T-cell (primary cell): ENCODE measurements around the gene EPHA6. TPM values are rescaled to one million over a fixed set of nuclear protein-coding genes. Genes with fewer than 3 reads are reported as not detected.
"Not testable (repeated sequence)": the region's sequence is repeated elsewhere in the genome, so short reads cannot be mapped to it uniquely, and the experiment has no call there.

Source experiments
- ATAC-seq, 4 experiments: fragments of 200-7000 bp in 3 of 4; fragments of 150-1000 bp in 1 of 4; cut with Tn5 transposase; replicated peaks in 1 of 4; 1 replicate in 3 of 4; 2 replicates in 1 of 4; pipeline ENCODE4 v1.10.0; 2021; ENCODE audit warnings: moderate library complexity in 3 of 4, mild to moderate bottlenecking in 2 of 4, moderate number of reproducible peaks in 1 of 4
- CTCF ChIA-PET, 2 donors: fragments of 300-600 bp; sonication (Branson Sonifier 250); formaldehyde crosslinking; loops; one replicate each; lab custom pipeline; 2022; ENCODE audit warnings: antibody characterized with exemption in 2 of 2; lab: Charles Lee
- POLR2A ChIA-PET, 2 donors: fragments of 300-600 bp; sonication (Branson Sonifier 250); formaldehyde crosslinking; loops; one replicate each; lab custom pipeline; 2022; ENCODE audit warnings: antibody characterized with exemption in 2 of 2; lab: Charles Lee
- DNase-seq, 35 experiments: peaks; one replicate each; pipeline versions ENCODE4 v3.0.0 to v3.0.0-alpha.2; 2013 to 2023
- H3K27ac ChIP-seq: one replicate; pipeline ENCODE4 v1.5.1; 2013; ENCODE audit warnings: low read length
- H3K27me3 ChIP-seq, 2 experiments: replicated peaks in 1 of 2; 1 replicate in 1 of 2; 2 replicates in 1 of 2; pipeline versions ENCODE4 v1.6.1 to v1.7.0; 2013; ENCODE audit warnings: low read length in 1 of 2, mixed read lengths in 1 of 2; ENCODE audit not compliant: control insufficient read depth in 2 of 2, insufficient read depth in 2 of 2; ENCODE audit errors: extremely low read depth in 1 of 2
- H3K36me3 ChIP-seq, 2 donors: 1 replicate in 1 of 2; 2 replicates in 1 of 2; pipeline versions ENCODE4 v1.6.1 to v1.7.0; 2013; ENCODE audit warnings: low read length in 1 of 2; ENCODE audit not compliant: control insufficient read depth in 2 of 2, insufficient read depth in 1 of 2; ENCODE audit errors: extremely low read depth in 1 of 2
- H3K4me1 ChIP-seq, 2 experiments: 1 replicate in 1 of 2; 2 replicates in 1 of 2; pipeline versions ENCODE4 v1.6.1 to v1.7.0; 2013; ENCODE audit warnings: low read length in 2 of 2, mixed read lengths in 1 of 2; ENCODE audit not compliant: insufficient read depth in 2 of 2, control insufficient read depth in 1 of 2; ENCODE audit errors: extremely low read depth in 1 of 2
- H3K4me3 ChIP-seq, 2 donors: 1 replicate in 1 of 2; 2 replicates in 1 of 2; pipeline versions ENCODE4 v1.5.1 to v1.7.0; 2013; ENCODE audit warnings: mild to moderate bottlenecking in 2 of 2, low read length in 1 of 2, moderate library complexity in 1 of 2; ENCODE audit not compliant: control insufficient read depth in 1 of 2; ENCODE audit errors: extremely low read depth in 1 of 2
- H3K9me3 ChIP-seq: 2 replicates; pipeline ENCODE4 v1.7.0; 2013
- H3K27ac Mint-ChIP-seq, 2 donors: one replicate each; pipeline ENCODE4 v1.8.0; 2020 to 2021; ENCODE audit warnings: mild to moderate bottlenecking in 2 of 2, mixed read lengths in 2 of 2
- H3K27me3 Mint-ChIP-seq, 2 donors: one replicate each; pipeline ENCODE4 v1.8.0; 2021 to 2022; ENCODE audit warnings: mixed read lengths in 2 of 2
- H3K36me3 Mint-ChIP-seq: one replicate; pipeline ENCODE4 v1.8.0; 2021; ENCODE audit warnings: mixed read lengths
- H3K4me1 Mint-ChIP-seq, 3 donors: one replicate each; pipeline ENCODE4 v1.8.0; 2020 to 2022; ENCODE audit warnings: mixed read lengths in 3 of 3, mild to moderate bottlenecking in 1 of 3
- H3K4me3 Mint-ChIP-seq, 3 donors: one replicate each; pipeline ENCODE4 v1.8.0; 2020 to 2022; ENCODE audit warnings: mild to moderate bottlenecking in 3 of 3, mixed read lengths in 3 of 3, moderate library complexity in 3 of 3
- H3K9me3 Mint-ChIP-seq, 3 donors: one replicate each; pipeline ENCODE4 v1.8.0; 2020 to 2022; ENCODE audit warnings: mixed read lengths in 3 of 3
- WGBS: methylation state at CpG from one replicate; pipeline ENCODE4 v1.1.5; 2013; ENCODE audit warnings: missing lambda C conversion rate; ENCODE audit not compliant: insufficient coverage; 5-methylcytosine and 5-hydroxymethylcytosine counted together
- total RNA-seq, 35 experiments: library from RNA in 6 of 35; stranded (reverse) in 6 of 35; fragments of 120-200 nt in 1 of 35; gene quantifications; one replicate each; pipeline versions ENCODE4 v1.2.1 to v1.2.4 and lab custom pipeline; 2013 to 2026

Gene EPHA6
- total RNA-seq, 5 donors from 2014 or later (not counting 1 experiment from before 2014, with no cell fraction given), result not detected

- H3K27me3 Mint-ChIP-seq, H3K36me3 ChIP-seq, POLR2A ChIA-PET, H3K4me3 ChIP-seq, H3K4me1 ChIP-seq, H3K27ac Mint-ChIP-seq, H3K36me3 Mint-ChIP-seq, CTCF ChIA-PET, H3K4me3 Mint-ChIP-seq, H3K9me3 ChIP-seq, H3K27me3 ChIP-seq, H3K4me1 Mint-ChIP-seq, DNase-seq, ATAC-seq, H3K27ac ChIP-seq: not testable (repeated sequence)
- WGBS, result 80% methylated on average over 1 of the region's 7 CpGs
- H3K9me3 Mint-ChIP-seq, result peaks cover 0 to 11% (median 8%) of the 10 kb centered on the region in 3 donors
Observed at GRCh38 chr3:96942131-96942530, 127.7 kb downstream of the EPHA6 start.

- ATAC-seq, result no peak
- H3K27ac ChIP-seq, result no peak overlapping the region
- H3K4me3 Mint-ChIP-seq, result no peak overlapping the region
- no peak overlapping the region for H3K27ac Mint-ChIP-seq
- ChIA-PET POLR2A (no interaction called here), CTCF (no interaction called here)
- H3K27me3 ChIP-seq, result no peaks in the 10 kb centered on the region
- DNase-seq, result no peak
- no peaks in the 10 kb centered on the region for H3K36me3 Mint-ChIP-seq
- H3K27me3 Mint-ChIP-seq, result no peaks in the 10 kb centered on the region
- H3K36me3 ChIP-seq, result no peaks in the 10 kb centered on the region
- no peaks in the 10 kb centered on the region for H3K4me1 ChIP-seq
- whole genome bisulfite sequencing, result no CpG with 5 or more reads among the region's 4 CpGs
- H3K9me3 ChIP-seq, result no peaks in the 10 kb centered on the region
- H3K4me1 Mint-ChIP-seq, result no peaks in the 10 kb centered on the region
- no peak overlapping the region for H3K4me3 ChIP-seq
- peaks cover 6 to 10% (median 8%) of the 10 kb centered on the region in 3 donors for H3K9me3 Mint-ChIP-seq
Observed at GRCh38 chr3:96958856-96959255, 144.5 kb downstream of the EPHA6 start.

GRCh38 chr3:96959474-96959873, 145.1 kb downstream of the EPHA6 start:
- no CpG with 5 or more reads among the region's 1 CpG for WGBS
- peaks cover 6 to 10% (median 6%) of the 10 kb centered on the region in 3 donors for H3K9me3 Mint-ChIP-seq
- ChIA-PET CTCF (no interaction called here), POLR2A (no interaction called here)
- no peaks in the 10 kb centered on the region for H3K4me1 ChIP-seq
- H3K27me3 ChIP-seq, result no peaks in the 10 kb centered on the region
- H3K27ac ChIP-seq, result no peak overlapping the region
- H3K4me1 Mint-ChIP-seq, result no peaks in the 10 kb centered on the region
- no peaks in the 10 kb centered on the region for H3K27me3 Mint-ChIP-seq
- H3K9me3 ChIP-seq, result no peaks in the 10 kb centered on the region
- no peak overlapping the region for H3K4me3 Mint-ChIP-seq
- no peak for ATAC-seq
- no peaks in the 10 kb centered on the region for H3K36me3 ChIP-seq
- H3K4me3 ChIP-seq, result no peak overlapping the region
- H3K27ac Mint-ChIP-seq, result no peak overlapping the region
- H3K36me3 Mint-ChIP-seq, result no peaks in the 10 kb centered on the region
- no peak for DNase-seq

- Histone ChIP-seq H3K27me3 (no peaks in the 10 kb centered on the region), H3K36me3 (no peaks in the 10 kb centered on the region), H3K27ac (no peak overlapping the region), H3K4me3 (no peak overlapping the region), H3K4me1 (no peaks in the 10 kb centered on the region), H3K9me3 (no peaks in the 10 kb centered on the region)
- Mint-ChIP-seq H3K36me3 (no peaks in the 10 kb centered on the region), H3K27me3 (no peaks in the 10 kb centered on the region), H3K9me3 (peaks cover 6 to 12% (median 6%) of the 10 kb centered on the region in 3 donors), H3K4me3 (no peak overlapping the region), H3K27ac (no peak overlapping the region), H3K4me1 (no peaks in the 10 kb centered on the region)
- 94% methylated on average over 2 of the region's 4 CpGs for WGBS
- ChIA-PET POLR2A (no interaction called here), CTCF (no interaction called here)
- no peak for ATAC-seq
- DNase-seq, result no peak
Observed at GRCh38 chr3:96959901-96960641, 145.7 kb downstream of the EPHA6 start.

- ATAC-seq (no peak), DNase-seq (no peak)
- ChIA-PET POLR2A (no interaction called here), CTCF (interaction anchor here in 1 of 2 donors (0.5 kb wide), 1 partner anchor 387 kb away, joined by 4 read pairs; no protein-coding TSS in a partner anchor)
- H3K9me3 Mint-ChIP-seq, result peaks cover 6 to 12% (median 6%) of the 10 kb centered on the region in 3 donors
- H3K4me3 Mint-ChIP-seq, result no peak overlapping the region
- Histone ChIP-seq H3K27ac (no peak overlapping the region), H3K4me1 (no peaks in the 10 kb centered on the region), H3K4me3 (no peak overlapping the region), H3K9me3 (no peaks in the 10 kb centered on the region), H3K27me3 (no peaks in the 10 kb centered on the region), H3K36me3 (no peaks in the 10 kb centered on the region)
- no peak overlapping the region for H3K27ac Mint-ChIP-seq
- H3K4me1 Mint-ChIP-seq, result no peaks in the 10 kb centered on the region
- WGBS, result no CpG with 5 or more reads among the region's 1 CpG
- H3K36me3 Mint-ChIP-seq, result no peaks in the 10 kb centered on the region
- no peaks in the 10 kb centered on the region for H3K27me3 Mint-ChIP-seq
Observed at GRCh38 chr3:96960661-96961330, 146.4 kb downstream of the EPHA6 start.

- H3K27me3 Mint-ChIP-seq, result no peaks in the 10 kb centered on the region
- H3K27ac Mint-ChIP-seq, result no peak overlapping the region
- CTCF ChIA-PET, result interaction anchor here in 1 of 2 donors (0.5 kb wide), 1 partner anchor 387 kb away, joined by 4 read pairs; no protein-coding TSS in a partner anchor
- no peaks in the 10 kb centered on the region for H3K9me3 ChIP-seq
- H3K4me3 Mint-ChIP-seq, result no peak overlapping the region
- H3K27me3 ChIP-seq, result no peaks in the 10 kb centered on the region
- no peaks in the 10 kb centered on the region for H3K36me3 ChIP-seq
- DNase-seq, result no peak
- no peak overlapping the region for H3K4me3 ChIP-seq
- H3K4me1 ChIP-seq, result no peaks in the 10 kb centered on the region
- H3K9me3 Mint-ChIP-seq, result peaks cover 6 to 12% (median 6%) of the 10 kb centered on the region in 3 donors
- ATAC-seq, result no peak
- no peak overlapping the region for H3K27ac ChIP-seq
- H3K36me3 Mint-ChIP-seq, result no peaks in the 10 kb centered on the region
- POLR2A ChIA-PET, result no interaction called here
- H3K4me1 Mint-ChIP-seq, result no peaks in the 10 kb centered on the region
Observed at GRCh38 chr3:96961576-96961975, 147.2 kb downstream of the EPHA6 start.
